ENCODE data around the gene GRHPR. TPM values are rescaled to one million over a fixed set of nuclear protein-coding genes. Genes with fewer than 3 reads are reported as not detected.

The GRHPR gene
- polyA plus RNA-seq, 1 experiment = 227 TPM

DNA sequence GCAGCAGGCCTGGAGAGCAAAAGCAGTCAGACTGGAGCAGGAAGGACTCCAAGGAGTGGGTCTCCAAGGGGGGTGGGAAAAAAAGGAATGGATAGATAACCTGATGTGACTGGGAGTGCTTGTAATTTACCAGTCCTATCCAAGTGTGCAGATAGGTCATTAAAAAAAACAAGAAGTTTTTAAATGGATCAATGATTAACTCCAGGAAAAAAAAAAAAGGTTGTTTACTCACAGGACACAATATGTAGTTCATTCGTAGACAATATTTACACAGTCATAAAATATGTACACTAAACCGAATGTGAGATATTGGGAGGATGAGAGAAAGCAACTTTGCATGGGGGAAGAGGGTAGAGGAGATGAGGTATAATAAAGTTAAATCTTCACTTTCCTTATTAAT lies 22.4 kb downstream of the GRHPR start:
- ChIA-PET POLR2A (no interaction called here), CTCF (no interaction called here)
- DNase-seq (ENCODE audit: low read depth) = no peak
- Histone ChIP-seq H3K27me3 (ENCODE audit: control insufficient read depth, insufficient read depth, low read length) (no peaks in the 10 kb centered on the region), H3K4me3 (ENCODE audit: low read depth, low read length) (no peak overlapping the region), H3K36me3 (ENCODE audit: control insufficient read depth, insufficient read depth, low read length) (peaks cover 15% of the 10 kb centered on the region)
- TF ChIP-seq CTCF (IDR thresholded peaks at IDR 0.05; ENCODE audit: insufficient read depth, low read depth, low read length) = no peak

DNA sequence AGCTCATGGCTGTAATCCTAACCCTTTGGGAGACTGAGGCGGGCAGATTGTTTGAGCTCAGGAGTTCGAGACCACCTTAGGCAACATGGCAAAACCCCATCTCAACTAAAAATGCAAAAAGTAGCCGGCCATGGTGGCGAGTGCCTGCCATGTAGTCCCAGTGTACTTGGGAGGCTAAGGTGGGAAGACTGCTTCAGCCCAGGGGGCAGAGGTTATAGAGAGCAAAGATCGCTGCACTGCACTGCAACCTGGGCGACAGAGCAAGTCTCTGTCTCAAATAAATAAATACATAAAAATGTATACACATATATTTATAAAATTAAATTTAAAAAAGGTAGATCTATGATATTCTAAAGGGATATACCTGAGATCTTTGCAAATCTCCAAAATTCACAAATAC lies 23.3 kb downstream of the GRHPR start:
- ChIA-PET CTCF (no interaction called here), POLR2A (no interaction called here)
- no peak overlapping the region for H3K4me3 ChIP-seq (ENCODE audit: low read depth, low read length)
- H3K27me3 ChIP-seq (ENCODE audit: control insufficient read depth, insufficient read depth, low read length) = no peaks in the 10 kb centered on the region
- peaks cover 9% of the 10 kb centered on the region for H3K36me3 ChIP-seq (ENCODE audit: control insufficient read depth, insufficient read depth, low read length)
- no peak for DNase-seq (ENCODE audit: low read depth)
- no peak for TF ChIP-seq CTCF (IDR thresholded peaks at IDR 0.05; ENCODE audit: insufficient read depth, low read depth, low read length)

DNA sequence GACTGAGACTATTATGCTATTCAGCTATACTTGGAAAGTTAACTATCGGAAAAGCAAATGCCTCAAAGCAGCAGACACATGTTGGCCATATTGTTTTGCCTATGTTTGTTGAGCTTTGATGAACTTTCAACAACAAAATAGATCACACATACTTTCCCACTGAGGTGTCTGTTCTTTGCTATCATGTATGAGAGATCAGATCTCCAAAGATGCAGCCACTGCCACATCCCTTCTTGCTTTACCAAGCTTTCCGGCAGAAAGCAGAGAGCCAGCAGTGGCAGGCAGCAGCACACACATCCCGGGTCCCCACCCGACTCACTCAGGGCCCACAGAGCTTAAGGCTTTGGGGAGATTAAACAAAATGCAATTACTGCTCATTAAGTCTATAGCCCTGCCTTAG lies 23.9 kb downstream of the GRHPR start:
- POLR2A ChIA-PET = no interaction called here
- DNase-seq (ENCODE audit: low read depth) = no peak
- no peaks in the 10 kb centered on the region for H3K27me3 ChIP-seq (ENCODE audit: control insufficient read depth, insufficient read depth, low read length)
- no peak overlapping the region for H3K4me3 ChIP-seq (ENCODE audit: low read depth, low read length)
- no peak for TF ChIP-seq CTCF (IDR thresholded peaks at IDR 0.05; ENCODE audit: insufficient read depth, low read depth, low read length)
- CTCF ChIA-PET = interaction anchor here (0.5 kb wide), 1 partner anchor 585 kb away, joined by 3 read pairs; no protein-coding TSS in a partner anchor
- H3K36me3 ChIP-seq (ENCODE audit: control insufficient read depth, insufficient read depth, low read length) = peaks cover 7% of the 10 kb centered on the region

DNA sequence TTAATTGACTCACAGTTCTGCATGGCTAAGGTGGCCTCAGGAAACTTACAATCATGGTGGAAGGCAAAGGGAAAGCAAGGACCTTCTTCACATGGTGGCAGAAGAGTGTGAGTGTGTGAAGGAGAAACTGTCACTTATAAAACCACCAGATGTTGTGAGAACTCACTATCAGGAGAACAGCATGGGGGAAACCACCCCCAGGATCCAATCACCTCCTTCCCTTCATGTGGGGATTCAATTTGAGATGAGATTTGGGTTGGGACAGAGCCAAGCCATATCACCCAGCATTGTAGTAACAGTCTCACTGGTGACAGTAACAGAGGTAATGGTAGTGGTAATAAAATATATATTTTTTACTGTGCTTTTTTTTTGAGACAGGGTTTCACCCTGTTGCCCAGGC lies 24.6 kb downstream of the GRHPR start:
- no peak for DNase-seq (ENCODE audit: low read depth)
- H3K4me3 ChIP-seq (ENCODE audit: low read depth, low read length) = no peak overlapping the region
- POLR2A ChIA-PET = no interaction called here
- no peak for TF ChIP-seq CTCF (IDR thresholded peaks at IDR 0.05; ENCODE audit: insufficient read depth, low read depth, low read length)
- CTCF ChIA-PET = interaction anchor here (0.5 kb wide), 1 partner anchor 585 kb away, joined by 3 read pairs; no protein-coding TSS in a partner anchor
- no peaks in the 10 kb centered on the region for H3K27me3 ChIP-seq (ENCODE audit: control insufficient read depth, insufficient read depth, low read length)
- H3K36me3 ChIP-seq (ENCODE audit: control insufficient read depth, insufficient read depth, low read length) = peaks cover 3% of the 10 kb centered on the region

GRCh38 chr9:37449862-37450632 lies 27.6 kb downstream of the GRHPR start:
- CTCF ChIA-PET = interaction anchor here (0.6 to 1.1 kb wide), 3 partner anchors 11 to 35 kb away, joined by 3 read pairs; partner anchors contain the start of gene GRHPR
- no peak overlapping the region for H3K4me3 ChIP-seq (ENCODE audit: low read depth, low read length)
- peaks cover 2% of the 10 kb centered on the region for H3K36me3 ChIP-seq (ENCODE audit: control insufficient read depth, insufficient read depth, low read length)
- TF ChIP-seq CTCF (IDR thresholded peaks at IDR 0.05; ENCODE audit: insufficient read depth, low read depth, low read length) = no peak
- no peak for DNase-seq (ENCODE audit: low read depth)
- POLR2A ChIA-PET = no interaction called here
- H3K27me3 ChIP-seq (ENCODE audit: control insufficient read depth, insufficient read depth, low read length) = no peaks in the 10 kb centered on the region
